Right cardiac atrium (tissue), 5 donors: Measurements from ENCODE around the gene PROSER3. TPM values are rescaled to one million over a fixed set of nuclear protein-coding genes. Genes with fewer than 3 reads are reported as not detected.

Experiments
- ATAC-seq, 2 donors: fragments of 200-7000 bp; cut with Tn5 transposase; one replicate each; pipeline versions ENCODE4 v1.8.0 to v1.9.1; 2020; ENCODE audit warnings: moderate library complexity in 2 of 2, mild to moderate bottlenecking in 1 of 2
- DNase-seq, 3 donors: peaks; one replicate each; pipeline ENCODE4 v3.0.0-alpha.2; 2020
- H3K27ac ChIP-seq: one replicate; pipeline ENCODE4 v1.5.1; 2013; ENCODE audit warnings: mild to moderate bottlenecking, low read length, control low read depth, moderate library complexity
- H3K27me3 ChIP-seq: one replicate; pipeline ENCODE4 v1.6.1; 2013; ENCODE audit not compliant: control insufficient read depth, insufficient read depth
- H3K4me1 ChIP-seq: one replicate; pipeline ENCODE4 v1.6.1; 2013; ENCODE audit warnings: low read length; ENCODE audit not compliant: control insufficient read depth, insufficient read depth
- H3K4me3 ChIP-seq: one replicate; pipeline ENCODE4 v1.5.1; 2013; ENCODE audit warnings: low read length, control low read depth
- H3K9me3 ChIP-seq: one replicate; pipeline ENCODE4 v1.6.1; 2013; ENCODE audit warnings: low read length; ENCODE audit not compliant: control insufficient read depth
- WGBS: extraction: QIAGEN DNeasy Blood & Tissue Kit; methylation state at CpG from one replicate; pipeline ENCODE4 v1.1.7; 2013; 5-methylcytosine and 5-hydroxymethylcytosine counted together
- intact Hi-C, 4 donors: fragments of 100-400 bp; cut with DNase I; formaldehyde crosslinking; loops; one replicate each; pipeline versions ENCODE4 v1.11.0 to v1.14.0; 2022 to 2023
- polyA plus RNA-seq: library from polyadenylated mRNA; stranded (reverse); fragments of 200-250 nt; gene quantifications from one replicate; pipeline ENCODE4 v1.2.3, GENCODE V29; 2013
- total RNA-seq, 4 donors: library from RNA; stranded (reverse); fragmentation: NEBNext Ultra II Directional; extraction: Animal tissue kit (Norgen Biotek cat#: 25700); gene quantifications; one replicate each; pipeline ENCODE4 v1.2.1, GENCODE V29; 2021
- donor health status: healthy with polysubstance abuse.
- donor health status: DM: no; HTN: yes; CAD: no.
- donor health status: DM: no; HTN: no; CAD: no.
- donor health status: DM: no; HTN: yes; CAD: no; lungs with severe emphysema.
- donor health status: DM: yes; HTN: yes; CAD: no.

PROSER3 gene
- total and polyA plus RNA-seq, 5 donors: 5.6 to 10.3 (median 7.1) TPM

GRCh38 chr19:35773020-35773806 lies 15.2 kb downstream of the PROSER3 start:
- no peaks in the 10 kb centered on the region for H3K9me3 ChIP-seq
- intact Hi-C loops: no loop called here
- no peak overlapping the region for H3K4me3 ChIP-seq
- peaks cover 4% of the 10 kb centered on the region for H3K4me1 ChIP-seq
- ATAC-seq: no peak
- DNase-seq: no peak
- H3K27me3 ChIP-seq: no peaks in the 10 kb centered on the region
- 36% methylated on average over 9 of the region's 9 CpGs for WGBS
- no peak overlapping the region for H3K27ac ChIP-seq

GRCh38 chr19:35774274-35775045 lies 16.5 kb downstream of the PROSER3 start:
- peak overlapping the region; percentile 97 for H3K4me3 ChIP-seq
- no peaks in the 10 kb centered on the region for H3K27me3 ChIP-seq
- peaks cover 4% of the 10 kb centered on the region for H3K4me1 ChIP-seq
- no peaks in the 10 kb centered on the region for H3K9me3 ChIP-seq
- H3K27ac ChIP-seq: no peak overlapping the region
- ATAC-seq: no peak
- peak in 1 of 3 donors; percentile 51 for DNase-seq
- WGBS: 36% methylated on average over 16 of the region's 16 CpGs
- intact Hi-C loops: no loop called here

GRCh38 chr19:35775046-35775297 lies 17.0 kb downstream of the PROSER3 start:
- Histone ChIP-seq H3K27ac (no peak overlapping the region), H3K27me3 (no peaks in the 10 kb centered on the region), H3K4me1 (peaks cover 4% of the 10 kb centered on the region), H3K4me3 (peak overlapping the region; percentile 97), H3K9me3 (no peaks in the 10 kb centered on the region)
- DNase-seq (no peak), ATAC-seq (peak in 1 of 2 donors; percentile 10)
- whole genome bisulfite sequencing: 13% methylated on average over 9 of the region's 9 CpGs
- intact Hi-C loops: no loop called here

GRCh38 chr19:35775298-35776101 lies 17.5 kb downstream of the PROSER3 start, which contains the start of gene ARHGAP33:
TSS of gene ARHGAP33 (plus strand) at chr19:35775564. CDS start at chr19:35775659, 95 bp downstream.
- peak within 1 kb of the TSS; percentile 97 for H3K4me3 ChIP-seq
- peak; percentile 99 to 100 (median 100) for DNase-seq
- no peak within 1 kb of the TSS for H3K27ac ChIP-seq
- peak; percentile 98 to 99 for ATAC-seq
- no peaks in the 10 kb centered on the region for H3K9me3 ChIP-seq
- no peaks in the 10 kb centered on the region for H3K27me3 ChIP-seq
- intact Hi-C loops: no loop called here
- H3K4me1 ChIP-seq: peaks cover 4% of the 10 kb centered on the region
- WGBS: 1% methylated on average over 82 of the region's 82 CpGs

- Histone ChIP-seq H3K27ac (no peak overlapping the region), H3K27me3 (no peaks in the 10 kb centered on the region), H3K9me3 (no peaks in the 10 kb centered on the region), H3K4me1 (peaks cover 4% of the 10 kb centered on the region), H3K4me3 (peak overlapping the region; percentile 97)
- intact Hi-C loops: no loop called here
- no peak for ATAC-seq
- DNase-seq: peak in 1 of 3 donors; percentile 23
- 52% methylated on average over 13 of the region's 13 CpGs for WGBS
These were observed 18.3 kb downstream of the PROSER3 start for GRCh38 chr19:35776102-35776788.

GRCh38 chr19:35777086-35777841 lies 19.3 kb downstream of the PROSER3 start:
- H3K27me3 ChIP-seq: no peaks in the 10 kb centered on the region
- H3K27ac ChIP-seq: no peak overlapping the region
- ATAC-seq: no peak
- no peak overlapping the region for H3K4me3 ChIP-seq
- H3K9me3 ChIP-seq: no peaks in the 10 kb centered on the region
- DNase-seq: peak in 1 of 3 donors; percentile 45
- intact Hi-C loops: no loop called here
- WGBS: 67% methylated on average over 19 of the region's 19 CpGs
- peaks cover 4% of the 10 kb centered on the region for H3K4me1 ChIP-seq

GRCh38 chr19:35777961-35778360 lies 20.0 kb downstream of the PROSER3 start:
- 94% methylated on average over 7 of the region's 7 CpGs for WGBS
- intact Hi-C loops: no loop called here

GRCh38 chr19:35779033-35779432 lies 21.1 kb downstream of the PROSER3 start:
- no peak for ATAC-seq
- DNase-seq: no peak
- 92% methylated on average over 8 of the region's 8 CpGs for WGBS
- Histone ChIP-seq H3K4me1 (peaks cover 4% of the 10 kb centered on the region), H3K4me3 (no peak overlapping the region), H3K27me3 (no peaks in the 10 kb centered on the region), H3K9me3 (no peaks in the 10 kb centered on the region), H3K27ac (no peak overlapping the region)
- intact Hi-C loops: no loop called here

More at GRCh38 chr19:35777961-35778360, 20.0 kb downstream of the PROSER3 start:
- no peak for ATAC-seq
- Histone ChIP-seq H3K9me3 (no peaks in the 10 kb centered on the region), H3K27me3 (no peaks in the 10 kb centered on the region), H3K4me1 (peaks cover 4% of the 10 kb centered on the region), H3K4me3 (no peak overlapping the region), H3K27ac (no peak overlapping the region)
- no peak for DNase-seq

- WGBS: 91% methylated on average over 16 of the region's 16 CpGs
- H3K27ac ChIP-seq: no peak overlapping the region
- H3K9me3 ChIP-seq: no peaks in the 10 kb centered on the region
- H3K4me1 ChIP-seq: no peaks in the 10 kb centered on the region
- ATAC-seq (no peak), DNase-seq (no peak)
- no peak overlapping the region for H3K4me3 ChIP-seq
- intact Hi-C loops: no loop called here
- no peaks in the 10 kb centered on the region for H3K27me3 ChIP-seq
These were observed 22.1 kb downstream of the PROSER3 start for GRCh38 chr19:35780058-35780457.

GRCh38 chr19:35780717-35781116 lies 22.7 kb downstream of the PROSER3 start:
- no peaks in the 10 kb centered on the region for H3K4me1 ChIP-seq
- WGBS: 96% methylated on average over 20 of the region's 20 CpGs
- no peaks in the 10 kb centered on the region for H3K9me3 ChIP-seq
- DNase-seq (no peak), ATAC-seq (no peak)
- intact Hi-C loops: no loop called here
- H3K4me3 ChIP-seq: no peak overlapping the region
- H3K27me3 ChIP-seq: no peaks in the 10 kb centered on the region
- no peak overlapping the region for H3K27ac ChIP-seq
